PC-3 (cell line): ENCODE data around the gene FBXO44. TPM values are rescaled to one million over a fixed set of nuclear protein-coding genes. Genes with fewer than 3 reads are reported as not detected.

Source experiments
- ATAC-seq: fragments of 200-7000 bp; cut with Tn5 transposase; 2 replicates; pipeline ENCODE4 v1.9.1; 2020; ENCODE audit warnings: mild to moderate bottlenecking, moderate library complexity
- BruUV-seq: library from RNA; stranded (reverse); fragments of 400-500 nt; replicated peaks from 2 replicates; lab custom pipeline; 2021; lab: Mats Ljungman, UMichigan
- CTCF ChIA-PET: fragments of 300-600 bp; sonication (Branson Sonifier 250); formaldehyde crosslinking; loops from one replicate; lab custom pipeline; 2022; ENCODE audit warnings: antibody characterized with exemption; lab: Charles Lee
- POLR2A ChIA-PET: fragments of 300-600 bp; sonication (Branson Sonifier 250); formaldehyde crosslinking; loops from one replicate; lab custom pipeline; 2022; ENCODE audit warnings: antibody characterized with exemption; ENCODE audit not compliant: unreplicated experiment; lab: Charles Lee
- DNase-seq: peaks from one replicate; pipeline ENCODE4 v3.0.0-alpha.2; 2015
- H2AFZ ChIP-seq: fragments of 300-600 bp; sonication (generic); 2 replicates; pipeline ENCODE4 v1.6.0; 2016; ENCODE audit warnings: antibody characterized with exemption, low read length
- H3F3A ChIP-seq: fragments of 300-600 bp; sonication (generic); one replicate; pipeline ENCODE4 v1.6.0; 2017; ENCODE audit warnings: antibody characterized with exemption, low read length, control low read depth, mild to moderate bottlenecking; ENCODE audit not compliant: unreplicated experiment
- H3K27ac ChIP-seq: fragments of 300-600 bp; sonication (generic); 2 replicates; pipeline ENCODE4 v1.5.1; 2016; ENCODE audit warnings: mild to moderate bottlenecking, low read length
- H3K27me3 ChIP-seq: fragments of 300-600 bp; sonication (generic); 2 replicates; pipeline ENCODE4 v1.6.1; 2016; ENCODE audit warnings: low read length, mixed read lengths
- H3K36me3 ChIP-seq: fragments of 300-600 bp; sonication (generic); 2 replicates; pipeline ENCODE4 v1.6.1; 2016; ENCODE audit warnings: low read depth, mixed run types, low read length, mixed read lengths
- H3K4me1 ChIP-seq: fragments of 300-600 bp; sonication (generic); 2 replicates; pipeline ENCODE4 v1.5.1; 2016; ENCODE audit warnings: low read length; ENCODE audit not compliant: insufficient read depth
- H3K4me2 ChIP-seq: fragments of 300-600 bp; sonication (generic); 2 replicates; pipeline ENCODE4 v1.6.0; 2016; ENCODE audit warnings: low read length
- H3K4me3 ChIP-seq: fragments of 300-600 bp; sonication (generic); 2 replicates; pipeline ENCODE4 v1.5.1; 2016; ENCODE audit warnings: mild to moderate bottlenecking, low read length, mixed read lengths
- H3K79me2 ChIP-seq: fragments of 300-600 bp; sonication (generic); 2 replicates; pipeline ENCODE4 v1.6.1; 2017; ENCODE audit warnings: low read length, mixed read lengths
- H3K9ac ChIP-seq: fragments of 300-600 bp; sonication (generic); 2 replicates; pipeline ENCODE4 v1.6.0; 2016; ENCODE audit warnings: mild to moderate bottlenecking, low read length
- H3K9me2 ChIP-seq: fragments of 300-600 bp; sonication (generic); replicated peaks from 2 replicates; pipeline ENCODE4 v1.6.1; 2016; ENCODE audit warnings: mixed run types, low read length, mixed read lengths
- H3K9me3 ChIP-seq: fragments of 300-600 bp; sonication (generic); 2 replicates; pipeline ENCODE4 v1.6.1; 2016; ENCODE audit warnings: low read length, mixed read lengths
- H4K20me1 ChIP-seq: fragments of 300-600 bp; sonication (generic); 2 replicates; pipeline ENCODE4 v1.6.1; 2016; ENCODE audit warnings: low read length, mixed read lengths
- EZH2 ChIP-seq: fragments of 300-600 bp; sonication (generic); IDR thresholded peaks from one replicate; pipeline ENCODE4 v1.6.1; 2017; ENCODE audit warnings: antibody characterized with exemption, mild to moderate bottlenecking, low read length; ENCODE audit not compliant: unreplicated experiment
- EZH2phosphoT487 ChIP-seq: fragments of 300-600 bp; sonication (generic); IDR thresholded peaks from 2 replicates; pipeline ENCODE4 v1.6.1; 2018; ENCODE audit warnings: mild to moderate bottlenecking, antibody characterized with exemption, low read length, borderline replicate concordance
- intact Hi-C: fragments of 100-400 bp; cut with micrococcal nuclease; formaldehyde crosslinking; loops from 2 replicates; pipeline ENCODE4 v1.9.0; 2023
- total RNA-seq: library from RNA; depleted of rRNA; stranded (reverse); fragments of >200 nt; gene quantifications from 2 replicates; pipeline ENCODE4 v1.2.3, GENCODE V29; 2014
- TF ChIP-seq, protein P1 (sequence below): fragments of 300-600 bp; sonication (generic); conservative IDR thresholded peaks from 2 replicates; pipeline ENCODE4 v1.5.1; 2017; ENCODE audit warnings: antibody characterized with exemption, low read depth, mild to moderate bottlenecking, low read length

The FBXO44 gene
- total RNA-seq, 1 experiment from 2014 or later = 23.5 TPM

GRCh38 chr1:11680270-11681070 is 25.8 kb downstream of the FBXO44 start:
- ATAC-seq = peak; percentile 37
- Histone ChIP-seq H3K9ac (peak overlapping the region; percentile 76), H3K27me3 (no peaks in the 10 kb centered on the region), H3K4me3 (peak overlapping the region; percentile 92), H3K27ac (no peak overlapping the region), H2AFZ (peak overlapping the region; percentile 95), H3F3A (no peaks in the 10 kb centered on the region), H4K20me1 (no peaks in the 10 kb centered on the region), H3K4me1 (peaks cover 4% of the 10 kb centered on the region; the same call in 1 of the 2 replicates), H3K79me2 (no peaks in the 10 kb centered on the region), H3K4me2 (peak overlapping the region; percentile 91), H3K9me3 (no peaks in the 10 kb centered on the region), H3K36me3 (no peaks in the 10 kb centered on the region; the same call in 1 of the 2 replicates), H3K9me2 (no peaks in the 10 kb centered on the region)
- BruUV-seq = TSS peak; percentile 43
- DNase-seq = peak; percentile 6
- POLR2A ChIA-PET = no interaction called here
- CTCF ChIA-PET = no interaction called here
- TF ChIP-seq EZH2 (no peak), EZH2phosphoT487 (no peak)
- TF ChIP-seq, protein P1, sequence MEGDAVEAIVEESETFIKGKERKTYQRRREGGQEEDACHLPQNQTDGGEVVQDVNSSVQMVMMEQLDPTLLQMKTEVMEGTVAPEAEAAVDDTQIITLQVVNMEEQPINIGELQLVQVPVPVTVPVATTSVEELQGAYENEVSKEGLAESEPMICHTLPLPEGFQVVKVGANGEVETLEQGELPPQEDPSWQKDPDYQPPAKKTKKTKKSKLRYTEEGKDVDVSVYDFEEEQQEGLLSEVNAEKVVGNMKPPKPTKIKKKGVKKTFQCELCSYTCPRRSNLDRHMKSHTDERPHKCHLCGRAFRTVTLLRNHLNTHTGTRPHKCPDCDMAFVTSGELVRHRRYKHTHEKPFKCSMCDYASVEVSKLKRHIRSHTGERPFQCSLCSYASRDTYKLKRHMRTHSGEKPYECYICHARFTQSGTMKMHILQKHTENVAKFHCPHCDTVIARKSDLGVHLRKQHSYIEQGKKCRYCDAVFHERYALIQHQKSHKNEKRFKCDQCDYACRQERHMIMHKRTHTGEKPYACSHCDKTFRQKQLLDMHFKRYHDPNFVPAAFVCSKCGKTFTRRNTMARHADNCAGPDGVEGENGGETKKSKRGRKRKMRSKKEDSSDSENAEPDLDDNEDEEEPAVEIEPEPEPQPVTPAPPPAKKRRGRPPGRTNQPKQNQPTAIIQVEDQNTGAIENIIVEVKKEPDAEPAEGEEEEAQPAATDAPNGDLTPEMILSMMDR = no peak
- intact Hi-C loops = no loop called here

DNA sequence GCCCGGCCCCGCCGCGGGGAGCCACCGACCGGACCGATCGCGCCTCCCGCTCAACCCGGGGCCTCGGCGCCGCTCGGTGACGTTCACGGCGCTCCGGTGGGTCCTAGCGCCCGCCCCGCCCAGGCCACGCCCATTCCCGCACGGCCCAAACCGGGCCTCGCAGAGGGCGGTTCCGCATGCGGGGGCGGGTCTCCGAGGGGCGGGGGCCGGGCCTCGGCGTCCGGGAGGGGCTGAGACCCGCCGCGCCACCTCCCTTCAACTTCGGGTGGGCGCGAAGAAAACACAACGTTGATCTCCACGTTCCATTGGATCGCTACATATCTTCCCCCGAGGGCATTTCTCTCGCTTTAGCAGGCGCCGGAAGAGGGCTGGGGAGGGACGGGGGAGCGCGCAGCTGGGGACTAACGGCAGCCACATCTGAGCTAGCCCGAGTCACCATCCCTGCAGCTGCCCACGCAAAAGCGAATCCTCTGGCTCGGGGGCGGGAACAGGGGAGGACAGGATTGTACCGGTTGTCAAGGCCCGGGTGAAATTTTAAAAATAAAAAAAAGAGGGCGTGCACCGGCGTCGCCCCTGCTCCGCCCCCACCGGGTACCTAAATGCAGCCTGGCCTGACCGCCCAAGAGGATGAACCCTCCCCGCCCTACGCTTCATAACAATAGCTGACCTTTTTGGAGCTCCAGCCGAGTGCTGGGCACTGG is 26.5 kb downstream of the FBXO44 start, which contains the start of gene MAD2L2:
Gene MAD2L2 (minus strand): TSS at position 78 of the 701 bp plus-strand sequence. CDS start 547 bp downstream, outside the sequence.
- Histone ChIP-seq H3K4me3 (peak within 1 kb of the TSS; percentile 92), H2AFZ (peak within 1 kb of the TSS; percentile 95), H4K20me1 (no peaks in the 10 kb centered on the region), H3K79me2 (no peaks in the 10 kb centered on the region), H3K4me2 (peak within 1 kb of the TSS; percentile 91), H3K27ac (no peak within 1 kb of the TSS), H3K9ac (peak within 1 kb of the TSS; percentile 76), H3K9me2 (no peaks in the 10 kb centered on the region), H3F3A (no peaks in the 10 kb centered on the region), H3K9me3 (no peaks in the 10 kb centered on the region), H3K36me3 (no peaks in the 10 kb centered on the region), H3K27me3 (no peaks in the 10 kb centered on the region), H3K4me1 (peaks cover 4% of the 10 kb centered on the region; the same call in 1 of the 2 replicates)
- DNase-seq (peak; percentile 73), ATAC-seq (peak; percentile 88)
- intact Hi-C loops = no loop called here
- BruUV-seq = no TSS peak
- POLR2A ChIA-PET = interaction anchor here (0.5 kb wide), 1 partner anchor 237 kb away, joined by 4 read pairs; no protein-coding TSS in a partner anchor
- CTCF ChIA-PET = no interaction called here
- TF ChIP-seq EZH2phosphoT487 (no peak), EZH2 (no peak)
- TF ChIP-seq, protein P1 = no peak
